RWPE1 (cell line): Measurements from ENCODE around the gene XPR1.

ENCODE experiments used
- CTCF ChIA-PET: fragments of 350-600 bp; sonication (Branson Sonifier 250); formaldehyde crosslinking; extraction: SDS; loops from one replicate; lab custom pipeline; 2021; lab: Yijun Ruan, JAX
- POLR2A ChIA-PET: fragments of 400-600 bp; formaldehyde crosslinking; extraction: SDS; loops from one replicate; lab custom pipeline; 2020; ENCODE audit warnings: antibody characterized with exemption; ENCODE audit not compliant: low non-redundant PET; lab: Yijun Ruan, JAX
- DNase-seq: peaks from one replicate; pipeline ENCODE4 v3.0.0; 2012; ENCODE audit warnings: low spot score
- H3K27ac ChIP-seq: fragments of 450-650 bp; 2 replicates; pipeline ENCODE4 v1.5.1; 2017
- CTCF ChIP-seq: fragments of 450-650 bp; conservative IDR thresholded peaks from 2 replicates; pipeline ENCODE4 v1.5.1; 2017; ENCODE audit warnings: low read depth, mild to moderate bottlenecking

Gene XPR1

GRCh38 chr1:180842491-180843275 is 210.9 kb downstream of the XPR1 start:
- no peak for TF ChIP-seq CTCF
- ChIA-PET POLR2A (no interaction called here), CTCF (interaction anchor here (0.7 kb wide), 1 partner anchor 1453 kb away, joined by 3 read pairs; no protein-coding TSS in a partner anchor)
- DNase-seq = no peak
- no peak overlapping the region for H3K27ac ChIP-seq

- TF ChIP-seq CTCF = no peak
- CTCF ChIA-PET = no interaction called here
- POLR2A ChIA-PET = no interaction called here
- H3K27ac ChIP-seq = no peak overlapping the region
- no peak for DNase-seq
Measured at GRCh38 chr1:180845352-180845751, 213.5 kb downstream of the XPR1 start.

GRCh38 chr1:180848191-180848590 is 216.4 kb downstream of the XPR1 start:
- ChIA-PET POLR2A (no interaction called here), CTCF (interaction anchor here (0.5 to 1.1 kb wide), 2 partner anchors 15 to 895 kb away, joined by 3 read pairs; no protein-coding TSS in a partner anchor)
- no peak for TF ChIP-seq CTCF
- H3K27ac ChIP-seq = no peak overlapping the region
- no peak for DNase-seq

GRCh38 chr1:180849031-180849775 is 217.4 kb downstream of the XPR1 start:
- CTCF ChIA-PET = interaction anchor here (0.8 to 1.1 kb wide), 2 partner anchors 14 to 485 kb away, joined by 3 read pairs; no protein-coding TSS in a partner anchor
- H3K27ac ChIP-seq = no peak overlapping the region

GRCh38 chr1:180851995-180852887 is 220.4 kb downstream of the XPR1 start:
- ChIA-PET CTCF (interaction anchor here (0.6 kb wide), 2 partner anchors 350 to 591 kb away, joined by 5 read pairs; no protein-coding TSS in a partner anchor), POLR2A (no interaction called here)
- H3K27ac ChIP-seq = no peak overlapping the region
- DNase-seq = no peak
- no peak for TF ChIP-seq CTCF

More at GRCh38 chr1:180849031-180849775, 217.4 kb downstream of the XPR1 start:
- no peak for TF ChIP-seq CTCF
- DNase-seq = no peak
- POLR2A ChIA-PET = no interaction called here

- no peak for TF ChIP-seq CTCF
- no peak for DNase-seq
- CTCF ChIA-PET = interaction anchor here (0.6 to 1.7 kb wide), 3 partner anchors 9 to 268 kb away, joined by 3 to 11 read pairs (median 3); no protein-coding TSS in a partner anchor
- no peak overlapping the region for H3K27ac ChIP-seq
- POLR2A ChIA-PET = no interaction called here
Measured at GRCh38 chr1:180854001-180854400, 222.2 kb downstream of the XPR1 start.
